ENCODE data around the gene PSMG4. TPM values are rescaled to one million over a fixed set of nuclear protein-coding genes. Genes with fewer than 3 reads are reported as not detected.

PSMG4 gene
- total and polyA plus RNA-seq, 9 of the 15 experiments (the other 6 are each of a cell fraction or from before 2014, with no cell fraction given), result 12.9 to 185 (median 52.0) TPM

DNA sequence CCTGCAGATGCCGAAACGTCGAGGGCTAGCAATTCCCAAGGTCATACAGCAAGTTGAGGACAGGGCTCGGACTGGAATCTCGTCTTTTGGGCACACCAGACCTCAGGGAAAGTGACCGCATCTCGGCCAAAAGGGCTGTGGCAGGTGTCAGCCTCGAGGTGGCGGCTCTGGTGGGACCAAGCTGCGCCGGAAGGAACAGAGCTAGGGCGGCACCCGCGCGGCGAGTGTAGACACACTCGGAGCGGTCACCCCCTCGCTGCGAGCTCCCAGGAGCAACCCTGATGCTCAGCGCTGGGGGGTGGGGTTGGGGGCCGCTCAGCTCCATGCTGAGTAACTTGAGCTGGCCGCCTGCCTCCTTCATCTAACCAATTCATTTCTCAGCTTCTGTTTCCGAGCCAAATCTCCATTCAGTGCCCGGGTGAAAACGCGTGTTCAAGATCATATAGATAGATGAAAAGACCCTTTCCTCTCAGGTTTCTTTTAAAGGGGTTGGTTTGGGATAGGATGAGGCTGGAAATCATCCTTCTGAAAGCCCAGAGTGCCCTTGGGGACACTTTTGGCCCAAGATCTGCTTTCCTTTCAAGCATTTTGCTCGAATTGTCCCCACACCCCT lies 29.1 kb upstream of the PSMG4 start:
- Histone ChIP-seq H3K9me1 (ENCODE audit: control insufficient read depth, insufficient read depth, low read length) (no peaks in the 10 kb centered on the region), H3K4me2 (ENCODE audit: insufficient read depth, low read length) (peak overlapping the region; percentile 78), H3K4me3 (no peak overlapping the region), H2AFZ (ENCODE audit: low read depth, low read length) (peak overlapping the region; percentile 80), H3K27me3 (ENCODE audit: control insufficient read depth in 2 of 2, insufficient read depth in 2 of 2, low read length in 2 of 2) (peaks cover 44 to 61% of the 10 kb centered on the region in 2 experiments), H3K79me2 (ENCODE audit: control insufficient read depth, insufficient read depth, low read length) (no peaks in the 10 kb centered on the region), H3K4me1 (replicated peaks in 1 of 2; ENCODE audit: control insufficient read depth in 2 of 2, insufficient read depth in 2 of 2, low read length in 2 of 2) (peaks cover 38 to 50% of the 10 kb centered on the region in 2 experiments), H3K27ac (ENCODE audit: extremely low read depth, low read depth, low read length) (no peak overlapping the region), H3K9me3 (replicated peaks; ENCODE audit: control insufficient read depth, insufficient read depth, low read depth, low read length) (no peaks in the 10 kb centered on the region), H3K9ac (ENCODE audit: insufficient read depth in 1 of 2, low read depth in 2 of 2, low read length in 2 of 2) (peak overlapping the region; percentile 4 to 86; a peak in 2 of 4 replicates), H4K20me1 (replicated peaks; ENCODE audit: control insufficient read depth, insufficient read depth, low read length) (no peaks in the 10 kb centered on the region), H3K36me3 (ENCODE audit: control insufficient read depth, insufficient read depth, low read length) (no peaks in the 10 kb centered on the region)
- WGBS (ENCODE audit: insufficient coverage, low coverage, missing lambda C conversion rate), result 3% methylated on average over 28 of the region's 28 CpGs
- in situ Hi-C loops (cut with MboI), result no loop called here
- peak; percentile 74 for ATAC-seq
- ChIA-PET CTCF (ENCODE audit: low intra/inter-chr PET ratio) (no interaction called here), POLR2A (interaction anchor here (0.7 to 1.9 kb wide), 7 partner anchors 9 to 392 kb away, joined by 3 to 13 read pairs (median 4); partner anchors contain the start of gene TUBB2A)
- no TSS peak for BruUV-seq (replicated peaks)
- intact Hi-C loops (cut with micrococcal nuclease), result no loop called here
- peak; percentile 61 for FAIRE-seq
- peak; percentile 61 to 70 (median 67) for DNase-seq (ENCODE audit: extremely low read depth in 1 of 4, low spot score in 3 of 4)
- TF ChIP-seq, protein P1, sequence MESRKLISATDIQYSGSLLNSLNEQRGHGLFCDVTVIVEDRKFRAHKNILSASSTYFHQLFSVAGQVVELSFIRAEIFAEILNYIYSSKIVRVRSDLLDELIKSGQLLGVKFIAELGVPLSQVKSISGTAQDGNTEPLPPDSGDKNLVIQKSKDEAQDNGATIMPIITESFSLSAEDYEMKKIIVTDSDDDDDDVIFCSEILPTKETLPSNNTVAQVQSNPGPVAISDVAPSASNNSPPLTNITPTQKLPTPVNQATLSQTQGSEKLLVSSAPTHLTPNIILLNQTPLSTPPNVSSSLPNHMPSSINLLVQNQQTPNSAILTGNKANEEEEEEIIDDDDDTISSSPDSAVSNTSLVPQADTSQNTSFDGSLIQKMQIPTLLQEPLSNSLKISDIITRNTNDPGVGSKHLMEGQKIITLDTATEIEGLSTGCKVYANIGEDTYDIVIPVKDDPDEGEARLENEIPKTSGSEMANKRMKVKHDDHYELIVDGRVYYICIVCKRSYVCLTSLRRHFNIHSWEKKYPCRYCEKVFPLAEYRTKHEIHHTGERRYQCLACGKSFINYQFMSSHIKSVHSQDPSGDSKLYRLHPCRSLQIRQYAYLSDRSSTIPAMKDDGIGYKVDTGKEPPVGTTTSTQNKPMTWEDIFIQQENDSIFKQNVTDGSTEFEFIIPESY (CRISPR knock-in tag; IDR thresholded peaks at IDR 0.05), result peak; percentile 22; the same call in 1 of the 2 replicates
- TF ChIP-seq TSC22D4 (tag; IDR thresholded peaks at IDR 0.05) (no peak), TBP (optimal IDR thresholded peaks at IDR 0.05; ENCODE audit: low read depth, low read length) (no peak), JUND (IDR thresholded peaks at IDR 0.05; ENCODE audit: borderline replicate concordance, low read depth, low read length) (no peak), JUND (tag; IDR thresholded peaks at IDR 0.05; ENCODE audit: borderline replicate concordance, low read depth, low read length) (no peak), TEAD4 (IDR thresholded peaks at IDR 0.05; ENCODE audit: low read length) (no peak), TEAD4 (CRISPR knock-in tag; IDR thresholded peaks at IDR 0.05; ENCODE audit: borderline replicate concordance) (peak; percentile 45; the same call in 1 of the 2 replicates), ZNF431 (CRISPR knock-in tag; IDR thresholded peaks at IDR 0.05) (peak; percentile 63), GABPB1 (CRISPR knock-in tag; IDR thresholded peaks at IDR 0.05) (peak; percentile 65; the same call in 1 of the 2 replicates), ERF (CRISPR knock-in tag; IDR thresholded peaks at IDR 0.05) (no peak), TCF3 (CRISPR knock-in tag; IDR thresholded peaks at IDR 0.05) (no peak), RCOR1 (IDR thresholded peaks at IDR 0.05; ENCODE audit: borderline replicate concordance in 1 of 2, low read depth in 2 of 2, low read length in 2 of 2) (peak in 1 of 2 experiments; percentile 30; a peak in 1 of 4 replicates), ZNF224 (CRISPR knock-in tag; IDR thresholded peaks at IDR 0.05) (no peak), TFAM (CRISPR knock-in tag; conservative IDR thresholded peaks at IDR 0.05) (no peak), NR4A1 (CRISPR knock-in tag; IDR thresholded peaks at IDR 0.05) (no peak), NR4A1 (tag; IDR thresholded peaks at IDR 0.05) (no peak), FOXM1 (IDR thresholded peaks at IDR 0.05; ENCODE audit: low read depth) (no peak), FOXM1 (CRISPR knock-in tag; IDR thresholded peaks at IDR 0.05; ENCODE audit: low read depth) (no peak), LCOR (CRISPR knock-in tag; IDR thresholded peaks at IDR 0.05) (0 out of 2 replicates have a peak, but pooled peaks have one; percentile 12), ZNF77 (CRISPR knock-in tag; IDR thresholded peaks at IDR 0.05) (no peak), NELFE (IDR thresholded peaks at IDR 0.05; ENCODE audit: insufficient read depth, insufficient read length) (no peak)
- TF ChIP-seq, protein P2, sequence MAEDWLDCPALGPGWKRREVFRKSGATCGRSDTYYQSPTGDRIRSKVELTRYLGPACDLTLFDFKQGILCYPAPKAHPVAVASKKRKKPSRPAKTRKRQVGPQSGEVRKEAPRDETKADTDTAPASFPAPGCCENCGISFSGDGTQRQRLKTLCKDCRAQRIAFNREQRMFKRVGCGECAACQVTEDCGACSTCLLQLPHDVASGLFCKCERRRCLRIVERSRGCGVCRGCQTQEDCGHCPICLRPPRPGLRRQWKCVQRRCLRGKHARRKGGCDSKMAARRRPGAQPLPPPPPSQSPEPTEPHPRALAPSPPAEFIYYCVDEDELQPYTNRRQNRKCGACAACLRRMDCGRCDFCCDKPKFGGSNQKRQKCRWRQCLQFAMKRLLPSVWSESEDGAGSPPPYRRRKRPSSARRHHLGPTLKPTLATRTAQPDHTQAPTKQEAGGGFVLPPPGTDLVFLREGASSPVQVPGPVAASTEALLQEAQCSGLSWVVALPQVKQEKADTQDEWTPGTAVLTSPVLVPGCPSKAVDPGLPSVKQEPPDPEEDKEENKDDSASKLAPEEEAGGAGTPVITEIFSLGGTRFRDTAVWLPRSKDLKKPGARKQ (CRISPR knock-in tag; IDR thresholded peaks at IDR 0.05), result no peak
